Measurements from ENCODE around the gene KNSTRN.

Gene KNSTRN

DNA sequence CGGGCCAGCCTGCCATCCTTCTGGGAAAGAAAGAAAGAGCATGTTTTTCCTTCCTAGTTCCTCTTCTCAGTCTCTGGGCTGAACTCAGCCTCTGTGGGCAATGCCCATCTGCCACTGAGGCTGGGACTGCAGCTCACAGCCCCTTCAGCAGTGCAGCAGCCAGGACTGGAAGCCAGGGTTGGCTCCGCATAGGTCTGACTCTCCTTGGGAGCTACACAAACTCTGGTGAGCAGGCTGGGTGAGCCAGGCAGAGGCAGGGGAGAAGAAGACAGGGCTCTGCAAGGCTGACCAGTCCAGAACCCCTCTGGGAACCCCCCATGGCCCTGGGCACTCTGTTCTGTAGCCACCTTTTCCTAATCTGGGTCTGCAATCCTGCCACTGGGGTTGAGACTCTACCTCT lies 20.9 kb upstream of the KNSTRN start:
- H3K4me3 ChIP-seq (ENCODE audit: control insufficient read depth, low read depth, low read length), result no peak overlapping the region
- TF ChIP-seq, protein P1, sequence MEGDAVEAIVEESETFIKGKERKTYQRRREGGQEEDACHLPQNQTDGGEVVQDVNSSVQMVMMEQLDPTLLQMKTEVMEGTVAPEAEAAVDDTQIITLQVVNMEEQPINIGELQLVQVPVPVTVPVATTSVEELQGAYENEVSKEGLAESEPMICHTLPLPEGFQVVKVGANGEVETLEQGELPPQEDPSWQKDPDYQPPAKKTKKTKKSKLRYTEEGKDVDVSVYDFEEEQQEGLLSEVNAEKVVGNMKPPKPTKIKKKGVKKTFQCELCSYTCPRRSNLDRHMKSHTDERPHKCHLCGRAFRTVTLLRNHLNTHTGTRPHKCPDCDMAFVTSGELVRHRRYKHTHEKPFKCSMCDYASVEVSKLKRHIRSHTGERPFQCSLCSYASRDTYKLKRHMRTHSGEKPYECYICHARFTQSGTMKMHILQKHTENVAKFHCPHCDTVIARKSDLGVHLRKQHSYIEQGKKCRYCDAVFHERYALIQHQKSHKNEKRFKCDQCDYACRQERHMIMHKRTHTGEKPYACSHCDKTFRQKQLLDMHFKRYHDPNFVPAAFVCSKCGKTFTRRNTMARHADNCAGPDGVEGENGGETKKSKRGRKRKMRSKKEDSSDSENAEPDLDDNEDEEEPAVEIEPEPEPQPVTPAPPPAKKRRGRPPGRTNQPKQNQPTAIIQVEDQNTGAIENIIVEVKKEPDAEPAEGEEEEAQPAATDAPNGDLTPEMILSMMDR (conservative IDR thresholded peaks at IDR 0.05; ENCODE audit: control insufficient read depth, insufficient read depth, low read depth, low read length), result no peak
- DNase-seq (ENCODE audit: low read depth), result no peak

DNA sequence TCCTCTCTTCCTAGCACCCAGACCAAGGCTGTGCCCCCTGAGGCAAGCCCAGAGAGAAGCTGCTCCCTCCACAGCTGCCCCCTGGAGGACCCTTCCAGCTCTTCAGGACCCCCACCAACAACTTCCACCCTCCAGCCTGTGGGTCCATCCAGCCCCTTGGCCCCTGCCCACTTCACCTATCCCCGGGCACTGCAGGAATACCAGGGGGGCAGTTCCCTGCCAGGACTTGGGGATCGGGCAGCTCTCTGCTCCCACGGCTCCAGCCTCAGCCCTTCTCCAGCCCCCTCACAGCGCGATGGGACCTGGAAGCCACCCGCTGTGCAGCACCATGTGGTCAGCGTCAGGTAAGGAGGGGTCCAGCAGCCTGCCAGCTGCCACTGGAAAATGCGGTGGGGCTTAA lies 18.9 kb upstream of the KNSTRN start:
- no peak overlapping the region for H3K4me3 ChIP-seq (ENCODE audit: control insufficient read depth, low read depth, low read length)
- TF ChIP-seq, protein P1 (conservative IDR thresholded peaks at IDR 0.05; ENCODE audit: control insufficient read depth, insufficient read depth, low read depth, low read length), result no peak
- DNase-seq (ENCODE audit: low read depth), result no peak

DNA sequence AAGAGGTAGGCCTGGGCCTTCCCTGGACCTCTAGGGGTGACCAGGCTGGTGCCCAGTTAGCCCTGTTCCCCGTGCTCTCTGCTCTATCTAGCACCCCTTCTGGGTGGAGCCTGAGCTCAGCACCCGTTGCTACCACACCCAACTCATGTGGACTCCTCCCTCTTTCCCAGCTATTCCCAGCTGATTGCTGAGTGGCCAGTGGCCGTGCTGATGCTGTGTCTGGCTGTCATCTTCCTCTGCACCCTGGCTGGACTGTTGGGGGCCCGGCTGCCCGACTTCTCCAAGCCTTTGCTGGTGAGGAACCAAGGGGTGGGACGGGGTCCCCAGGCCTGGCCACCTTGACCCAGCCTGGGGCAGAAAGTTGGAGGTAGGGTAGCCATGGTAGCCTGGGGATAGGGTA lies 18.3 kb upstream of the KNSTRN start:
- no peak for DNase-seq (ENCODE audit: low read depth)
- TF ChIP-seq, protein P1 (conservative IDR thresholded peaks at IDR 0.05; ENCODE audit: control insufficient read depth, insufficient read depth, low read depth, low read length), result no peak

DNA sequence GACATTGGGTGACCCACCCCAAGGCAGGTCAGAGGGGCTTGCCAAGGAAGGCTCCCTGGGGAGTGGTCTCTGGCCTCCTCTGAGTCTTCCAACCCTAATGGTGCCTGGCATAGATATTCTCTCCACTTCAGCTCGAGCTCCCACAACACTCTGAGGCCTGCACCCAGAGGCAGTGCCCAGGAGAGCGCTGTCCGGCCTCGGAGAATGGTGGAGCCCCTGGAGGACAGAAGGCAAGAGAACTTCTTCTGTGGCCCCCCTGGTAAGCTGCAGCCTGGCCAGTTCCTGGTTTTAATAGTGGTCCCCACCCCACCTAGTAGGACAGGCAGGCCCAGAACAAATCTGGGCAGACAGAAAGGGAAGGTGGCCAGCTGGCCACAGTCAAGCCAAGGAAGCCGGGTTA lies 17.5 kb upstream of the KNSTRN start:
- DNase-seq (ENCODE audit: low read depth), result no peak
- TF ChIP-seq, protein P1 (conservative IDR thresholded peaks at IDR 0.05; ENCODE audit: control insufficient read depth, insufficient read depth, low read depth, low read length), result no peak
- no peak overlapping the region for H3K4me3 ChIP-seq (ENCODE audit: control insufficient read depth, low read depth, low read length)

More for the DNA sequence above, 18.3 kb upstream of the KNSTRN start:
- H3K4me3 ChIP-seq (ENCODE audit: control insufficient read depth, low read depth, low read length), result no peak overlapping the region

DNA sequence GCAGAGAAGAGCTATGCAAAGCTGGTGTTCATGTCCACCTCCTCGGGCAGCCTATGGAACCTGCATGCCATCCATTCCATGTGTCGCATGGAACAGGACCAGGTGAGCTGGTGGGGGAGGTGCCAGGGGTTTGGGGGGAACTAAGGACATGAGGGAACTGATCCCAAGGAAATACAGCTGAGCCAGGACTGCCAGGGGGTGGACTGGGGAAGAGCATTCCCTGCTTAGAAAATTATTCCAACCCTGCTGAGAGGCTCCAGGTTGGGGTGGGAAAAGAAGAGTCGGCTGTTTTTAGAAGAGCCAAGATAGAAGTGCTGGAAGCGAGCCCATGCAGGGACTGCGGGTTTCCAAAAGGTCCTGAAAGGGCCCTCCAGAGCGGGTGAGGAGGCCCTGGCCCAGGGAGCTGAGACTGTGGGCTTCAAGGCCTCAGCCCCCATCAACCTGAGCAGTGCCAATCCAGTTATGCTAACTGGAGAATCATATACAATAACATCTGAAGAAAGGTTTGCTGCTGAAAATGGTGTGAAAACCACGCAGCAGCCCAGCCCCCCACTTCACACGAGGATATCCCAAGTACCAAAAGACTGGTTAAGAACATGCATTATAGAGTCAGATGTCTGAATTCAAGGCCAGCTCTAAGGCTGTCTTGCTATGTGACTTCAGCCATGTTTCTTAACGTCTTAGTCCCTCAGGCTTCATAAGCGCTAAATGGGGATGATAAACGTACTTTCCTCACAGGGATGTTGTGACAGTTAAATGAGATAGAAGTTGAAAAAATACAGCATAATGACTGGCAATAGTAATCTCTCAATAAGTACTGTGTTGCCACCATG lies 16.7 kb upstream of the KNSTRN start:
- no peak for DNase-seq (ENCODE audit: low read depth)
- TF ChIP-seq, protein P1 (conservative IDR thresholded peaks at IDR 0.05; ENCODE audit: control insufficient read depth, insufficient read depth, low read depth, low read length), result no peak
- H3K4me3 ChIP-seq (ENCODE audit: control insufficient read depth, low read depth, low read length), result no peak overlapping the region

DNA sequence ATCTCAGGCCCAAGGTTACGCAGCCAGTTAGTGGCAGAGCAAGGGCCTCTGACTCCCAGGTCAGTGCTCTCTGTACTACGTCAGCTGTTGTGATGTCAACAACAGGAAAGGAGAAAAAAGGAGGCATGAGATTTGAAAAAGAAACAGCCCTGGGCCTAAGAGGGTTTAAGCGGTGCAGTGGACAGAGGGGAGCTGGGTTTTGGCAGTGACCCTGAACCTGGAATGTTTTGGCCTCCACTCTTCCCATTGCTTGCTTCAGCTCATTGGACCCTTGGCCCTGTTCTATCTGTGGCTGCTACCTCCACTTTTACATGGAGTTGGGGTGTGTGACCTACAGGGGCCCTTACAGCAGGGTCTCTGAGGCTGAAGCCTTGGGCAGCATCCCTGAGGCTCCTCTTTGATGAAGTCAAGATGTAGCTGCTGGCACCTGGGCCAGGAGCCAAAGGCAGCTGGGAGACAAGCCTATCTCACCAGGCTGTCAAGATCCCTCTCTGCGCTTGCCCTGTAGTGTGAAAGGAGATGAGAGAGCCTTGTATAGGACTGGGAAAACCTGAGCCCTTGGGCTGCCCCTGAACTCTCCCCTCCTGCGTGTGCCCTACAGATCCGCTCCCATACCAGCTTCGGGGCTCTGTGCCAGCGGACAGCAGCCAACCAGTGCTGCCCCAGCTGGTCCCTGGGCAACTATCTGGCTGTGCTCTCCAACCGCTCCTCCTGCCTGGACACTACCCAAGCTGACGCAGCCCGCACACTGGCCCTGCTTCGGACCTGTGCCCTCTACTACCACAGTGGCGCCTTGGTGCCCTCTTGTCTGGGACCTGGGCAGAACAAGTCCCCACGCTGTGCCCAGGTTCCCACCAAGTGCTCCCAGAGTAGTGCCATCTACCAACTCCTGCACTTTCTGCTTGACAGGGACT lies 15.8 kb upstream of the KNSTRN start:
- H3K4me3 ChIP-seq (ENCODE audit: control insufficient read depth, low read depth, low read length), result no peak overlapping the region
- DNase-seq (ENCODE audit: low read depth), result no peak
- TF ChIP-seq, protein P1 (conservative IDR thresholded peaks at IDR 0.05; ENCODE audit: control insufficient read depth, insufficient read depth, low read depth, low read length), result no peak

All from fibroblast of mammary gland (primary cell).